Fibroblast of the aortic adventitia (primary cell): ENCODE data around the gene PAPSS1. TPM values are rescaled to one million over a fixed set of nuclear protein-coding genes. Genes with fewer than 3 reads are reported as not detected.
A peak's percentile ranks its signal among the peaks of the same experiment; 100 is the strongest.

Experiments
- DNase-seq: peaks from one replicate; pipeline ENCODE4 v3.0.0-alpha.2; 2010; ENCODE audit warnings: low read depth
- H3K4me3 ChIP-seq: 2 replicates; pipeline ENCODE4 v1.5.1; 2011; ENCODE audit warnings: low read depth, mild to moderate bottlenecking, control low read depth, low read length, moderate library complexity
- CTCF ChIP-seq: IDR thresholded peaks from 2 replicates; pipeline ENCODE4 v1.5.1; 2011; ENCODE audit warnings: mild to moderate bottlenecking, low read length, control low read depth, inconsistent platforms; ENCODE audit not compliant: insufficient read depth
- total RNA-seq: library from RNA; depleted of rRNA; stranded (reverse); fragments of >200 nt; gene quantifications from 2 replicates; pipeline ENCODE4 v1.2.3, GENCODE V29; 2012; ENCODE audit warnings: low replicate concordance

PAPSS1 gene
- total RNA-seq = 62.0 and 174 TPM in 2 replicates

- no peak for TF ChIP-seq CTCF
- H3K4me3 ChIP-seq = peak within 1 kb of the TSS; percentile 90
- peak; percentile 96 for DNase-seq
Measured at GRCh38 chr4:107719922-107720722, at the start of gene PAPSS1. Gene PAPSS1, minus strand, starts transcription at chr4:107720234. Its CDS starts 55 bp downstream, at chr4:107720179.

GRCh38 chr4:107760281-107760947 lies 40.4 kb upstream of the PAPSS1 start:
- DNase-seq = peak; percentile 38
- peak; percentile 40 for TF ChIP-seq CTCF
- no peak overlapping the region for H3K4me3 ChIP-seq

- TF ChIP-seq CTCF = peak; percentile 20
- no peak overlapping the region for H3K4me3 ChIP-seq
- peak; percentile 76 for DNase-seq
Measured at GRCh38 chr4:107757864-107758476, 37.9 kb upstream of the PAPSS1 start.

- no peak overlapping the region for H3K4me3 ChIP-seq
- no peak for DNase-seq
- no peak for TF ChIP-seq CTCF
Measured at GRCh38 chr4:107757283-107757682, 37.2 kb upstream of the PAPSS1 start.

GRCh38 chr4:107755841-107756356 lies 35.9 kb upstream of the PAPSS1 start:
- peak; percentile 41 for DNase-seq
- no peak overlapping the region for H3K4me3 ChIP-seq
- no peak for TF ChIP-seq CTCF

- no peak for TF ChIP-seq CTCF
- no peak overlapping the region for H3K4me3 ChIP-seq
- DNase-seq = no peak
Measured at GRCh38 chr4:107751670-107752069, 31.6 kb upstream of the PAPSS1 start.
